Renal pelvis (tissue), 4 donors: ENCODE measurements around the gene ARHGAP12. TPM values are rescaled to one million over a fixed set of nuclear protein-coding genes. Genes with fewer than 3 reads are reported as not detected.

ENCODE experiments used
- DNase-seq: peaks from one replicate; pipeline ENCODE4 v3.0.0-alpha.2; 2013
- polyA plus RNA-seq, 3 donors: library from polyadenylated mRNA; unstranded; fragments of 120-200 nt; gene quantifications; one replicate each; pipeline ENCODE4 v1.2.1, GENCODE V29; 2013; ENCODE audit not compliant: insufficient read length in 3 of 3

Gene ARHGAP12
- polyA plus RNA-seq, 3 donors: 30.5 to 50.0 (median 44.0) TPM

- no peak for DNase-seq
These were observed 105.9 kb downstream of the ARHGAP12 start for GRCh38 chr10:31822616-31823318.

GRCh38 chr10:31822150-31822549 is 106.5 kb downstream of the ARHGAP12 start:
- no peak for DNase-seq

GRCh38 chr10:31820778-31821369 is 107.8 kb downstream of the ARHGAP12 start:
- DNase-seq: no peak

GRCh38 chr10:31820096-31820495 is 108.5 kb downstream of the ARHGAP12 start:
- DNase-seq: no peak

GRCh38 chr10:31819391-31819820 is 109.2 kb downstream of the ARHGAP12 start:
- no peak for DNase-seq

- DNase-seq: no peak
These were observed 112.3 kb downstream of the ARHGAP12 start for GRCh38 chr10:31816318-31816717.

- DNase-seq: peak; percentile 58
These were observed 120.1 kb downstream of the ARHGAP12 start for GRCh38 chr10:31808258-31809218.

GRCh38 chr10:31804352-31804810 is 124.2 kb downstream of the ARHGAP12 start:
- DNase-seq: no peak

GRCh38 chr10:31803606-31804351 is 124.9 kb downstream of the ARHGAP12 start:
- no peak for DNase-seq

- no peak for DNase-seq
These were observed 129.4 kb downstream of the ARHGAP12 start for GRCh38 chr10:31799181-31799580.

- DNase-seq: no peak
These were observed 135.9 kb downstream of the ARHGAP12 start for GRCh38 chr10:31792745-31793144.

GRCh38 chr10:31789555-31789954 is 139.1 kb downstream of the ARHGAP12 start:
- DNase-seq: no peak

- DNase-seq: no peak
These were observed 145.9 kb downstream of the ARHGAP12 start for GRCh38 chr10:31782701-31783100.

GRCh38 chr10:31780717-31781116 is 147.9 kb downstream of the ARHGAP12 start:
- no peak for DNase-seq

- no peak for DNase-seq
These were observed 150.0 kb downstream of the ARHGAP12 start for GRCh38 chr10:31778627-31779026.

GRCh38 chr10:31776159-31776558 is 152.5 kb downstream of the ARHGAP12 start:
- DNase-seq: no peak

GRCh38 chr10:31774928-31775650 is 153.5 kb downstream of the ARHGAP12 start:
- DNase-seq: no peak

GRCh38 chr10:31774299-31774900 is 154.2 kb downstream of the ARHGAP12 start:
- DNase-seq: no peak

GRCh38 chr10:31773749-31774298 is 154.8 kb downstream of the ARHGAP12 start:
- no peak for DNase-seq

GRCh38 chr10:31771331-31771831 is 157.2 kb downstream of the ARHGAP12 start:
- DNase-seq: no peak
